Mammary epithelial cell (primary cell): ENCODE measurements around the gene STK24.

Experiments
- CTCF ChIP-seq, 2 donors: IDR thresholded peaks in 1 of 2; conservative IDR thresholded peaks in 1 of 2; 2 replicates each; pipeline ENCODE4 v1.5.1; 2011 to 2012; ENCODE audit warnings: inconsistent platforms in 2 of 2, low read length in 2 of 2, mild to moderate bottlenecking in 2 of 2, control low read depth in 1 of 2, low read depth in 1 of 2; ENCODE audit not compliant: insufficient read depth in 1 of 2; ENCODE audit errors: extremely low read depth in 1 of 2
- EZH2 ChIP-seq: IDR thresholded peaks from 2 replicates; pipeline ENCODE4 v1.6.1; 2012; ENCODE audit warnings: low read length, inconsistent platforms, borderline replicate concordance

DNA sequence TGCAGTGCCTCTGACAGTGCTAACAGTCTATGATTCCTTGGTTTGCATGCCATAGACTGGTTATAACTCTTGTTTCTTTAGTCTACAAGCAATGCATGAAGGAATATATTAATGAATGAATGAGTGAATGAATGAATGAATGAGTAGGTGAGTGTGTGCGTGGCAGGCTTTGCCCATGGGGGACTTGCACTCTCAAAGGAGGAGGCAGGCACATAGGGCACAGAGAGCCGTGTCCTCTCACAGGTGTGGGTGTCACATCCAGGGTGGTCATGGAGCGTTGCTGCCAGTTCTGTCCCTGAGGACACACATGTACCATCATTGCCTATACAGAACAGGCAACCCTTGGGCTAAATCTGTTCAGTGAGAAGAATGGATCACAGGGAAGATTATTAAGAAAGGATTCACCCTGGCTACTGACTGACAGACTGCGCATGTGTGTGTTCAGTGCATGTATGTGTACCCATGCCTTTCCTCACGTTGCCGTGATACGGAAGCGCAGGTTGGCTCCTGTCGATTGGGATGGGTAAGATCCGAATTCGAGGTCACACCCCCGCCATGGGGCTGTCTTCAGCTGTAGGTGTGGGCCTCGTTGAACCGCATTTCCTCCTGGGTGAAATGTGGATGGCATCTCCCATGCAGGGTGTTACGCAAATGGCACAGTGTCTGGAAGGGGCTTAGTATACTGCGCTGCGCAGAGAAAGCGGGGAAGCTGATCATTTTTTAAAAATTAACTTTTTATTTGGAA lies 161.4 kb downstream of the STK24 start:
- no peak for TF ChIP-seq CTCF (conservative IDR thresholded peaks at IDR 0.05 in 1 of 2, IDR thresholded peaks at IDR 0.05 in 1 of 2; ENCODE audit: extremely low read depth in 1 of 2, insufficient read depth in 1 of 2, low read depth in 1 of 2, low read length in 2 of 2)
- no peak for TF ChIP-seq EZH2
